Thymus (tissue), 11 donors: ENCODE data around the gene AMPD1. TPM values are rescaled to one million over a fixed set of nuclear protein-coding genes. Genes with fewer than 3 reads are reported as not detected.

ENCODE experiments used
- DNase-seq, 9 donors: peaks; one replicate each; pipeline ENCODE4 v3.0.0-alpha.2; 2013; ENCODE audit warnings: low spot score in 9 of 9, low read depth in 6 of 9, missing footprints in 1 of 9
- H3K27ac ChIP-seq, 2 donors: one replicate each; pipeline ENCODE4 v1.5.1; 2013; ENCODE audit warnings: control low read depth in 1 of 2, low read depth in 1 of 2, low read length in 1 of 2, mild to moderate bottlenecking in 1 of 2, moderate library complexity in 1 of 2
- H3K27me3 ChIP-seq, 2 donors: one replicate each; pipeline ENCODE4 v1.5.1; 2013; ENCODE audit warnings: low read length in 1 of 2; ENCODE audit not compliant: control insufficient read depth in 2 of 2, insufficient read depth in 1 of 2
- H3K36me3 ChIP-seq, 2 donors: one replicate each; pipeline ENCODE4 v1.5.1; 2013; ENCODE audit warnings: low read length in 1 of 2, mild to moderate bottlenecking in 1 of 2, moderate library complexity in 1 of 2; ENCODE audit not compliant: control insufficient read depth in 2 of 2, insufficient read depth in 2 of 2
- H3K4me1 ChIP-seq, 2 donors: one replicate each; pipeline ENCODE4 v1.5.1; 2013; ENCODE audit warnings: low read length in 2 of 2; ENCODE audit not compliant: control insufficient read depth in 2 of 2, insufficient read depth in 2 of 2
- H3K4me3 ChIP-seq, 2 donors: one replicate each; pipeline ENCODE4 v1.5.1; 2013; ENCODE audit warnings: low read length in 2 of 2, control low read depth in 1 of 2, mild to moderate bottlenecking in 1 of 2
- H3K9me3 ChIP-seq, 2 donors: one replicate each; pipeline ENCODE4 v1.5.1; 2013; ENCODE audit warnings: low read length in 1 of 2, mild to moderate bottlenecking in 1 of 2; ENCODE audit not compliant: control insufficient read depth in 2 of 2, insufficient read depth in 1 of 2
- WGBS: extraction: QIAGEN DNeasy Blood & Tissue Kit; methylation state at CpG from one replicate; pipeline ENCODE4 v1.1.7; 2013; 5-methylcytosine and 5-hydroxymethylcytosine counted together
- polyA plus RNA-seq: library from polyadenylated mRNA; stranded (reverse); fragments of 200-250 nt; gene quantifications from one replicate; pipeline ENCODE4 v1.2.3, GENCODE V29; 2013
- total RNA-seq: library from RNA; stranded (reverse); fragments of 120-200 nt; gene quantifications from one replicate; pipeline ENCODE4 v1.2.4, GENCODE V29; 2013
- donor health status: healthy.

AMPD1 gene
- total and polyA plus RNA-seq, 2 donors = 0.05 to 0.27 TPM

DNA sequence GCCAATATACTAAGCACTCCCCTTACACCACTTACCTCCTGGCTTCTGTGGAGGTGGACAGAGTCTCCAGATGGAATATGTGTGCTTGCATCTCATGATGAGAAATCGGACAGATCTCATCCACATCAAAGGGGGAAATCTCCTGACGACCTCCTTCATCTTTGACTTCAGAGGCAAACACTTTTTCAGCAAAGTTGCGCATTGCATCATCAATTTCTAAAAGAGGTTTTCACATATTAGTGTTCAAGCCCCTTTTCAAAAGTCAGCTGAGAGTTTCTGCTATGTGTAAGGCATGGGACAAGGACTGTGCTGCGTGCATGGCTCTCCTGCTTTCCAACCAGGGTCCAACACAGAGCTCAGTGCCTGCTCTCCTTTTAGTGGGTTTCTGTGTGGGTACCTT, 6.8 kb downstream of the AMPD1 start:
- Histone ChIP-seq H3K27me3 (peaks cover 0 to under 1% of the 10 kb centered on the region in 2 donors), H3K36me3 (no peaks in the 10 kb centered on the region), H3K4me1 (no peaks in the 10 kb centered on the region), H3K4me3 (no peak overlapping the region), H3K27ac (no peak overlapping the region), H3K9me3 (no peaks in the 10 kb centered on the region)
- DNase-seq = no peak
- WGBS = 84% methylated on average over 4 of the region's 4 CpGs

DNA sequence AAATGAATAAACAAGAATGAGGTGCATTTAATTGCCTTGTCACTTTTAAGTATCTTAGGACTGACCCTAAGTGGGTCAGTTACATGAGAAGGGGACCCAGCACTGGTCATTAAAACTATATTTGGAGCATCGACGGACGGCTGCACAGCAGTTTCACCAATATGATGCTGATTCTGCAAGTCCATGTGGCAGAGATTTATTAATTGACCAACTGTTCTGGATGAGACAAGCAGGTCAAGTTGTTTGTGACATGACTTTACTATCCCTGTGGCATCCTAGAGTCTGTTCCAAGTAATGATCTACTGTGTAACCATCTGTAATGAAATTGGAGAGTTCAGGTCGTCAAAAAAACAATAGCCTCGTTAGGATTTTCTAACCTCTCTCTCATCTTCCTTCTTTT, 9.5 kb downstream of the AMPD1 start:
- H3K4me1 ChIP-seq = no peaks in the 10 kb centered on the region
- H3K27ac ChIP-seq = no peak overlapping the region
- no peak overlapping the region for H3K4me3 ChIP-seq
- 90% methylated on average over 5 of the region's 5 CpGs for WGBS
- peaks cover 0 to 2% of the 10 kb centered on the region in 2 donors for H3K27me3 ChIP-seq
- H3K36me3 ChIP-seq = no peaks in the 10 kb centered on the region
- H3K9me3 ChIP-seq = no peaks in the 10 kb centered on the region
- no peak for DNase-seq

DNA sequence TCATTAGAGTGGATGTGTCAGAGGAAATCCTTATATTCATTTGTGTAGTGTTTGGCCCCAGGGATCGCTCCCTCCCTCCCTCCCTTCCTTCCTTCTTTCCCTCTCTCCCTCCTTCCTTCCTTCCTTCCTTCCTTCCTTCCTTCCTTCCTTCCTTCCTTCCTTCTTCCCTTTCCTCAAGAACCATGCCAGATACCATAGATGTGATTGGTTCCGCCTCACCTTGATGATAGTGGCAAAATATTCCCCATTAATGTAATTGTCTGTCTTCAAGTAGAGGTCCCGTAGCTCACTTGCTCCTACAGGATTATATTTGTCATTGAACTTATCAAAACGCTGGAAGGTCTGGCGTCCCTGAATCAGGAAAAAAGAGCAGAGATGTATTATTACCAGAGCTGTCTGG, 17.7 kb downstream of the AMPD1 start:
- Histone ChIP-seq H3K4me1 (no peaks in the 10 kb centered on the region), H3K4me3 (no peak overlapping the region), H3K36me3 (no peaks in the 10 kb centered on the region), H3K9me3 (no peaks in the 10 kb centered on the region), H3K27ac (no peak overlapping the region), H3K27me3 (peaks cover 0 to 5% of the 10 kb centered on the region in 2 donors)
- no peak for DNase-seq
- WGBS = 95% methylated on average over 5 of the region's 5 CpGs

DNA sequence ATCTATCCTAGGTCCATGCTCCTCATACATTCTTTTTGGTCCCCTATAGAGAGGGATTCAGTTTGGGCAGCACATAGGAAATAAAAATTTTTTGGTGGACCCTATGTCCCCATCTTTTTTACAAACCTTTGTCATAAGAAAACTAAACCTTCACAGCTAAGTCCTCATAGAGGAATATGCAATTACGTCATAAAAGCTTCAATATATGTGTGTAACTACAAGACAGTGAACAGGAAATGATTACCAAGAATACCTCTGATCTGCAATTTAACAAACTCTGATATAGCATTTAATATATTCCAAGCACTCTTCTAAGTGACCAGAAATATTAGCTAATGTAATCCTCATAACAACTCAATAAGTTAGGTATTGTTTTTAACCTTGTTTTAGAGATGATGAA, 19.2 kb downstream of the AMPD1 start:
- Histone ChIP-seq H3K27ac (no peak overlapping the region), H3K36me3 (no peaks in the 10 kb centered on the region), H3K27me3 (peaks cover 0 to 11% of the 10 kb centered on the region in 2 donors), H3K9me3 (no peaks in the 10 kb centered on the region), H3K4me1 (no peaks in the 10 kb centered on the region), H3K4me3 (no peak overlapping the region)
- 94% methylated on average over 1 of the region's 1 CpG for WGBS
- no peak for DNase-seq

DNA sequence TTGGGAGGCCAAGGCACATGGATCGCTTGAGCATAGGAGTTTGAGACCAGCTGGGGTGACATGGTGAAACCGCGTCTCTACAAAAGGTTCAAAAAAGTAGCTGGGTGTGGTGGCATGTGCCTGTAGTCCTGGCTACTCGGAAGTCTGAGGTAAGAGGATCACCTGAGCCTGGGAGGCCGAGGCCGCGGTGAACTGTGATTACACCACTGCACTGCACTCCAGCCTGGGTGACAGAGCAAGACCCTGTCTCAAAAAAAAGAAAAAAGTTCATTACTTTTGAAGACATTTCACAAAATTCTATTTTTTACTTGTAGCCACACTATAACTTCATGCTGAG, 23.4 kb downstream of the AMPD1 start:
- 94% methylated on average over 7 of the region's 7 CpGs for WGBS
- H3K4me3 ChIP-seq = no peak overlapping the region
- peaks cover 7 to 36% of the 10 kb centered on the region in 2 donors for H3K27me3 ChIP-seq
- H3K36me3 ChIP-seq = no peaks in the 10 kb centered on the region
- no peak overlapping the region for H3K27ac ChIP-seq
- H3K9me3 ChIP-seq = peaks cover 0 to 5% of the 10 kb centered on the region in 2 donors
- no peak for DNase-seq
- peaks cover 6 to 10% of the 10 kb centered on the region in 2 donors for H3K4me1 ChIP-seq

DNA sequence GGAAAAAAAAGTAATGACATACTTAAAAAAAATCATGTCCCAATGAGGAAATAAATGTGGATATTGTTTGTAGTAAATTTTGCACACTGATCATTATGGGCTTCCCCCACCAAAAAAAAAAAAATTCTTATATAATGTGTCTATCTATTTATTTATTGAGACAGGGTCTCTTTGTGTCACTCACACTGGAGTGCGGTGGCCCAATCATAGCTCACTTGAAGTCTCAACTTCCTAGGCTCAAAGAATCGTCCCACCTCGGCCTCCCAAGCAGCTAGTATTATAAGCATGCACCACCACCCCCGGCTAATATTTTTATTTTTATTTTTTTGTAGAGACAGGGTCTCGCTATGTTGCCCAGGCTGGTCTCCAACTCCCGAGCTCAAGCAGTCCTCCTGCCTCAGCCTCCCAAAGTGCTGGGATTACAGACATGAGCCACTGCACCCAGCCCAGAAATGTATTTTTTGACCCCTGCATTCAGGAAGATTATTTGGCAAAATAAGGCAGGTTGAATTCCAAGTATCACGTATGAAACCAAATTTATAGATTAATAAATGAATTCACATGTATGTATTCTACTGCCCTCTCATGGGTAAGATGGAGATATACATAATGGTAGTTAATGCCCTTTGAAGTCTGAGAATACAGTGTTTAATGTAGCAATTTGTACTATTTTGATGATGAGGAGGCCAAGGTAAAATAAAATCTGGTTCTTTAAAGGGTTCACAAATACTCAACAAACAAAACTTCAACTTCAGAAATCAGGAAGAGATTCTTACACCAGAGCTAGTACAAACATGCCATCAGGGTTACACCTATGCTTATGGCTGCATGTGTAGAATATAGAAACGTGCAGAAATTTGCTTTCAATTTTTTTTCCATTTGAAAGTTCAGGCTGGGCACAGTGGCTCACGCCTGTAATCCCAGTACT, 24.1 kb downstream of the AMPD1 start:
- H3K4me3 ChIP-seq = no peak overlapping the region

DNA sequence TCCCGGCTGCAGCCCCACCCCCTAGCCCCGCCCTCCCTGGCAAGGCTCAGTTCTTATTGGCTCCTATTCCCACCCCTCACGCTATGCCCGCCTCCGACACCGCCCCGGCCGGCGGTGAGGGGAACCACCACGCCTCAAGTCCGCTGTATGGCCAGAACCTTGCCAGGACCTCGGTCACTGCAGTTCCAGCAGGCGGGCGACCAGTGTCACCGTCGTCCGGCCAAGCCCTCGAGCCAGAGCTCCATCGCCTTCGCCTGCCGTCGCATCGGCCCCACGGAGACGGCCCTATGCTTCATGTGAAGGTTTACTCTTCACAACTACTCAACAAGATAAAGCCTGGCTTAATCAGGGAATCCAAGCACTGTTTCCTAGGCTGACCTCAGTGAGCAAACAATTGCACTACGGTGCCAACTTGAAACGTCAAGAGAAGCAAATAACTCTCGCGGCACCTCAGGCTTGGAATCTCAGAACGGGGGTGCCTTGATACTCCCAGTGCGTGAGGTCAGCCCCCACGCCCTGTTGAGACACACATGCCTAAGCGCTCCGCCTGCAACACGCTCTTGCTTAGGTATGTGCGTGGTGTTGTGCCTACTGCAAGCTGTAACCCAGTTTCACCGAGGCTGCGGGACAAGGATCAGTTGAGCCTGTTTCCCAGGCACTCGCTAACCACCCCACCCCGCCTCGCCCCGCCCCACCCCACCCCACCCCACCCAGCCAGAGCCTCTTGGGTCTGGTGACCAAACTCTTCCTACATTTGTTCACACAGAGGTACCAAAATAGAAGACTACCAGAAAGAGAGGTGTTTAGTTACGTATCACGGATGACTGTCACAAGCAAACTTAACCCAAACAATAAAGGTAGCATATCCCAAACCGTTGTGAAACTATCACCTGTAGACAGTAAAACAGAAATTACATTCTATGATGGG, 25.0 kb downstream of the AMPD1 start:
- Histone ChIP-seq H3K9me3 (peaks cover 0 to 5% of the 10 kb centered on the region in 2 donors), H3K36me3 (no peaks in the 10 kb centered on the region), H3K4me3 (peak overlapping the region; percentile 57 to 62), H3K4me1 (peaks cover 6 to 10% of the 10 kb centered on the region in 2 donors), H3K27ac (peak overlapping the region in 1 of 2 donors; percentile 81), H3K27me3 (peaks cover 7 to 36% of the 10 kb centered on the region in 2 donors)
- 7% methylated on average over 45 of the region's 45 CpGs for WGBS
- DNase-seq = peak; percentile 40 to 80 (median 68)

More for the DNA sequence above, 24.1 kb downstream of the AMPD1 start:
- H3K4me1 ChIP-seq = peaks cover 6 to 10% of the 10 kb centered on the region in 2 donors
- H3K36me3 ChIP-seq = no peaks in the 10 kb centered on the region
- DNase-seq = peak in 1 of 9 donors; percentile 7
- no peak overlapping the region for H3K27ac ChIP-seq
- H3K27me3 ChIP-seq = peaks cover 7 to 36% of the 10 kb centered on the region in 2 donors
- peaks cover 0 to 5% of the 10 kb centered on the region in 2 donors for H3K9me3 ChIP-seq
- 73% methylated on average over 9 of the region's 9 CpGs for WGBS

DNA sequence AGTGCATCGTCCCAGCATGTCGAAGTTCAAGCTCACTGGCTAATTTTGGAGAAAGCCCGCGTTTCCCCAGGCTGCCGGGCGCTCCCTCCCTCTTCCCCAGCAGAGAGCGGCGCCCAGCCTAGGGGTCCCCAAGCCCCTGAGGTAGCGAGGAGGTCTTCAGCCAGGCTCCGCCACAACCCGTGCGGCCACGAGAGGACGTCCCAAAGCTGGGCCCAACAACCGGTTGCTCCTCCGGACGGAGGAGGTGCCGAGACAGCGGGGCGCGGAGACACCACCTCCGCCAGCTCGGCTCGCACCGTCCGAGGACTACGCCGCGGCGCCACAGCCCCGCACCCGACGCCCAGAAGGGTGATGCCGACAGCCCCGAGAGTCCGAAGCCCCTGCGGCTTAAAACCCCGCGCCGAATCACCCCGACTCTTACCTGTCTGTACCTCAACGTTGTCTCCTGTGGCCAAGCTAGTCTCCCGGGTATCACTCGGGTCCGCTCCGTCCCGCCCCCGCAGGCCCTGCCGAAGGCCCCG, 25.7 kb downstream of the AMPD1 start, which contains the start of gene DENND2C:
Gene DENND2C (minus strand): TSS at position 488 of the 521 bp plus-strand sequence. CDS start 44,065 bp downstream, outside the sequence.
- peaks cover 7 to 36% of the 10 kb centered on the region in 2 donors for H3K27me3 ChIP-seq
- peaks cover 0 to 5% of the 10 kb centered on the region in 2 donors for H3K9me3 ChIP-seq
- peak within 1 kb of the TSS; percentile 57 to 62 for H3K4me3 ChIP-seq
- no peak for DNase-seq
- H3K4me1 ChIP-seq = peaks cover 6 to 10% of the 10 kb centered on the region in 2 donors
- 1% methylated on average over 50 of the region's 50 CpGs for WGBS
- peak within 1 kb of the TSS in 1 of 2 donors; percentile 81 for H3K27ac ChIP-seq
- H3K36me3 ChIP-seq = no peaks in the 10 kb centered on the region
